ENCODE results near the gene HLA-DOA.

- TF ChIP-seq GATA2 (IDR thresholded peaks at IDR 0.05; ENCODE audit: low read depth, low read length) (no peak), GATA3 (IDR thresholded peaks at IDR 0.05; ENCODE audit: low read depth, low read length) (no peak)
These were observed 31.5 kb downstream of the HLA-DOA start for GRCh38 chr6:32977953-32978324.

Data from SH-SY5Y (cell line).